Prostate gland (tissue), 2 donors: ENCODE measurements around the gene PIGU. TPM values are rescaled to one million over a fixed set of nuclear protein-coding genes. Genes with fewer than 3 reads are reported as not detected.

ENCODE experiments used
- DNase-seq: peaks from one replicate; pipeline ENCODE4 v3.0.0-alpha.2; 2019; ENCODE audit warnings: low spot score
- H3K27ac ChIP-seq, 2 donors: fragments of 200-600 bp; sonication (generic); 2 replicates each; pipeline ENCODE4 v1.5.1; 2017 to 2019
- H3K27me3 ChIP-seq: fragments of 200-600 bp; sonication (generic); replicated peaks from 2 replicates; pipeline ENCODE4 v1.5.1; 2019; ENCODE audit not compliant: insufficient read depth
- H3K36me3 ChIP-seq, 2 donors: fragments of 200-600 bp; sonication (generic); 1 replicate in 1 of 2; 2 replicates in 1 of 2; pipeline versions ENCODE4 v1.5.1 to v1.8.1; 2017 to 2019
- H3K4me1 ChIP-seq: fragments of 200-600 bp; sonication (generic); replicated peaks from 2 replicates; pipeline ENCODE4 v1.5.1; 2019
- H3K4me3 ChIP-seq, 2 donors: fragments of 200-600 bp; sonication (generic); 2 replicates each; pipeline ENCODE4 v1.5.1; 2017 to 2019
- H3K9me3 ChIP-seq: fragments of 200-600 bp; sonication (generic); 2 replicates; pipeline ENCODE4 v1.5.1; 2017
- CTCF ChIP-seq, 4 experiments: fragments of 200-600 bp in 2 of 4; fragments of 450-650 bp in 2 of 4; sonication (generic) in 2 of 4; IDR thresholded peaks; 1 replicate in 3 of 4; 2 replicates in 1 of 4; pipeline ENCODE4 v1.5.1; 2016 to 2019; ENCODE audit warnings: antibody characterized with exemption in 4 of 4, mild to moderate bottlenecking in 2 of 4, moderate library complexity in 2 of 4
- POLR2A ChIP-seq: fragments of 450-650 bp; IDR thresholded peaks from one replicate; pipeline ENCODE4 v1.6.1; 2016; ENCODE audit warnings: antibody characterized with exemption, mild to moderate bottlenecking
- POLR2AphosphoS5 ChIP-seq: sonication (generic); formaldehyde crosslinking; IDR thresholded peaks from one replicate; pipeline ENCODE4 v1.6.1; 2017; ENCODE audit warnings: antibody characterized with exemption
- WGBS: methylation state at CpG from one replicate; pipeline ENCODE4 v1.1.5; 2018; 5-methylcytosine and 5-hydroxymethylcytosine counted together
- intact Hi-C: fragments of 100-400 bp; cut with DNase I; formaldehyde crosslinking; loops from one replicate; pipeline ENCODE4 v1.14.2; 2022
- total RNA-seq, 2 donors: library from RNA; depleted of rRNA; stranded (reverse); fragments of >200 nt; gene quantifications; one replicate each; pipeline ENCODE4 v1.1.0, GENCODE V29; 2016

The PIGU gene
- total RNA-seq, 2 donors from 2014 or later: 18.2 to 26.4 TPM

DNA sequence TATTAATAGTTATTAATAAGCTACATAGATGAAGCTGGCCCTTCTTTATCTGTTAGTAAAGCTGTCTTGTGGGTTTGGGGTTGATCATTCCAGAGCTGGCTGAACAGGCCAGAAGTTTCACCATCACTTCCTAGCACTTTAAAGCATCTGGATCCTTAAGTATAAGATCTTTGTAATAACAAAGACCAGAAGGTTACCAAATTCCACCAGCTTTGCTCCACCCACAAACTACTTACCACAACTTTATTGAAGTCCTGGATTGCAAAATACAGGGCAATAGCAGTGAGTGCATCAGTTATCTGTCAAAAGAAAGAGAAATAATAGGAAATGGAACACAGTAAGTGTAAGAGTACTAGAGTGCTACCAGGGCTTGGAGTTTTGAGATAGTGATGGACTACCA is 33.0 kb downstream of the PIGU start:
- Histone ChIP-seq H3K36me3 (no peaks in the 10 kb centered on the region), H3K4me3 (no peak overlapping the region), H3K27me3 (no peaks in the 10 kb centered on the region), H3K9me3 (no peaks in the 10 kb centered on the region), H3K4me1 (no peaks in the 10 kb centered on the region), H3K27ac (no peak overlapping the region)
- intact Hi-C loops: no loop called here
- TF ChIP-seq POLR2A: no peak
- TF ChIP-seq CTCF (IDR thresholded peaks at IDR 0.05): no peak
- no peak for TF ChIP-seq POLR2AphosphoS5
- no peak for DNase-seq

DNA sequence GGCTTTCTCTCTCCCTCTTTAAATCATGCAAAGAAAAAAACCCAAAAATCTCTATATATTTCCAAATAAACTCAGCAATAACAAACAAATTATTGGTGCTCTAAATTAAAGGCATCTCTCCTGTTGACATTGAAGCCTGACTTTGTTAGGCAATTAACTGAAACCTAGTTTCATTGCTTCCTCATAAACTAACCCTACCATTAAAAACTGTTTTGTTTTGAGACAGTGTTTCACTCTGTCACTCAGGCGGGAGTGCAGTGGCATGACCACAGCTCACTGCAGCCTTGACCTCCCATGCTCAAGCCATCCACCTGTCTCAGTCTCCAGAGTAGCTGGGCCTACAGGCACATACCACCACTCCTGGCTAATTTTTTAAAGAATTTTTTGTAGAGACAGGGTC is 34.9 kb downstream of the PIGU start:
- no peaks in the 10 kb centered on the region for H3K4me1 ChIP-seq
- no peak overlapping the region for H3K4me3 ChIP-seq
- WGBS: 77% methylated on average over 1 of the region's 1 CpG
- intact Hi-C loops: no loop called here
- H3K9me3 ChIP-seq: no peaks in the 10 kb centered on the region
- no peaks in the 10 kb centered on the region for H3K27me3 ChIP-seq
- DNase-seq: no peak
- no peak for TF ChIP-seq POLR2AphosphoS5
- no peak for TF ChIP-seq CTCF (IDR thresholded peaks at IDR 0.05)
- no peak for TF ChIP-seq POLR2A
- no peak overlapping the region for H3K27ac ChIP-seq
- no peaks in the 10 kb centered on the region for H3K36me3 ChIP-seq

GRCh38 chr20:34639755-34640222 is 37.1 kb downstream of the PIGU start:
- TF ChIP-seq POLR2A: no peak
- no peak for TF ChIP-seq POLR2AphosphoS5
- no peak for TF ChIP-seq CTCF (IDR thresholded peaks at IDR 0.05)
- H3K27me3 ChIP-seq: no peaks in the 10 kb centered on the region
- no peaks in the 10 kb centered on the region for H3K36me3 ChIP-seq
- WGBS: 13% methylated on average over 2 of the region's 2 CpGs
- DNase-seq: no peak
- H3K4me3 ChIP-seq: no peak overlapping the region
- no peaks in the 10 kb centered on the region for H3K9me3 ChIP-seq
- H3K27ac ChIP-seq: no peak overlapping the region
- H3K4me1 ChIP-seq: no peaks in the 10 kb centered on the region
- intact Hi-C loops: no loop called here

DNA sequence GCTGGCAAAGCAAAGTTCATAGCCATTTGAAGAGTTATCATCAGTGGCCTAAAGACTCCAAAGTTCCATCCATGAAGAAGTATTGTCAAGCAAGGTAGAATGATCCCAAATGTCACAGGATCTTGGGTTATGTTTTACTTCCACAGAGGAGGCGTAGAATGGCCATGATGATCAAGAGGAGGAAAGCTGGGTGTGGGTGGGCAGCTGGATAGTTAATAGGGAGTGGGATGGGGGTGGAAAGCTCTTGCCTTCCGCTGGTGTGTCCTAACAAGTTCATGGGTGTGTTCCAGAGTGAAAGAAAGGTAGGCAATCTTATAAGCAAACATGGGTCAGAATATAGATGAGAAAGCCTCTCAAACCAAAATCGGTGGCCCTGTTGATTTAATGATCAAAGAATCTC is 38.4 kb downstream of the PIGU start:
- H3K36me3 ChIP-seq: no peaks in the 10 kb centered on the region
- H3K27me3 ChIP-seq: no peaks in the 10 kb centered on the region
- DNase-seq: no peak
- intact Hi-C loops: no loop called here
- H3K9me3 ChIP-seq: no peaks in the 10 kb centered on the region
- H3K27ac ChIP-seq: no peak overlapping the region
- H3K4me3 ChIP-seq: no peak overlapping the region
- H3K4me1 ChIP-seq: no peaks in the 10 kb centered on the region
- TF ChIP-seq POLR2AphosphoS5 (no peak), CTCF (IDR thresholded peaks at IDR 0.05) (no peak), POLR2A (no peak)
- 87% methylated on average over 3 of the region's 3 CpGs for WGBS

DNA sequence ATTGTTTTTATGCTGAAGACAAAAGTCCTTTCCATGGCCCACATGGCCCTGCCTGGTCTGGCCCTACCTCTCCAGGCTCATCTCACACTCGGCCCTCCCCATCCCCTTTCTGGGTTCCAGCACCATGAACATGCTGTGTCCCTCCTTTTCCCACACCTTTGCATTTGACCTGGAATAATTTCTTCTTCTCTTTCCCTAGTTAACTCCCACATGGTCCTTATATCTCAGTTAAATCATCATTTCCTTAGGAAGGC is 38.9 kb downstream of the PIGU start:
- no peak overlapping the region for H3K27ac ChIP-seq
- no peaks in the 10 kb centered on the region for H3K36me3 ChIP-seq
- H3K27me3 ChIP-seq: no peaks in the 10 kb centered on the region
- H3K9me3 ChIP-seq: no peaks in the 10 kb centered on the region
- intact Hi-C loops: no loop called here
- TF ChIP-seq CTCF (IDR thresholded peaks at IDR 0.05) (no peak), POLR2A (no peak), POLR2AphosphoS5 (no peak)
- DNase-seq: no peak
- WGBS: 93% methylated on average over 1 of the region's 1 CpG
- no peaks in the 10 kb centered on the region for H3K4me1 ChIP-seq
- no peak overlapping the region for H3K4me3 ChIP-seq
